IPS-11a (cell line): Measurements from ENCODE around the gene CORO6.

Experiments
- H3K4me3 ChIP-seq: one replicate; pipeline ENCODE4 v1.5.1; 2013; ENCODE audit warnings: low read depth, low read length, control low read depth

CORO6 gene

GRCh38 chr17:29578626-29579485 lies 43.9 kb downstream of the CORO6 start:
- H3K4me3 ChIP-seq: no peak overlapping the region

GRCh38 chr17:29577385-29578211 lies 45.1 kb downstream of the CORO6 start:
- no peak overlapping the region for H3K4me3 ChIP-seq

GRCh38 chr17:29577001-29577370 lies 45.7 kb downstream of the CORO6 start:
- H3K4me3 ChIP-seq: no peak overlapping the region

DNA sequence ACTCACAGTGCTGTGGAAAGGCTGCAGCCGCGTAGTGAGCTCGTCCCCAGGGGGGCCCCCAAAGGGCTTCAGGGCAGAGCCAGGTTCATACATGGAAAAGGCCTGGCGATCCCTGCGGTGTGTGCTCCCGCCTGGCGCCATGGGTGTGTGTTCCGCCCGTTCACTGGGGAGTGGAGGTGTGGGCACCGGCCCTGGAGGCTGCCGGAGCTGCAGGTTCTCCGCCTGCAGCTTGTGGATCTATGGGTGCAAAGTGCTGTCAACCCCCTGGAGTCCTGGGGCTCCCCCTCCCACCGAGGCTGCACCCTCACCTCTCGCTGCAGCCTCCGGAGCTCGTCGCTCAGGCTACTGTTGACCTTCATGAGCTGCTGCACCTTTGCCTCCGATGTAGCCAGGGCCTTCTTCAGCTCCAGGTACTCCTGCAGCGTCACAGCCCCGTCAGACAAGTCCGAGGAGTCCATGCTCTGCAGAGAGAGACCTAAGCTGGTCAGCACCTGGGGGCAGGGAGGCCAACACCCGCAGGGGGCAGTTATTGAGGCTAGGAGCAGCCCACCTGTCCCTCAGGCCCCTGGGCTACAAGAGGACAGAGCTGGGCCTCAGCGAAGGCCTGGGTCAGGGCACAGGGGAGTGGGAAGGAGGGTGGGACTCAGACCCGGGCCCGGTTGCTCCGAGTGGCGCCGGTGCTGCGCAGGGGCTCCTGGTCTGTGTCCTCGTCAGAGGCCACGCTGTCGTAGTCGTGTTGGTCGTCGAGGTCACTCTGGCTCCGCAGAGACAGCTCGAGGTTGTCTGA lies 46.3 kb downstream of the CORO6 start:
- H3K4me3 ChIP-seq: no peak overlapping the region

DNA sequence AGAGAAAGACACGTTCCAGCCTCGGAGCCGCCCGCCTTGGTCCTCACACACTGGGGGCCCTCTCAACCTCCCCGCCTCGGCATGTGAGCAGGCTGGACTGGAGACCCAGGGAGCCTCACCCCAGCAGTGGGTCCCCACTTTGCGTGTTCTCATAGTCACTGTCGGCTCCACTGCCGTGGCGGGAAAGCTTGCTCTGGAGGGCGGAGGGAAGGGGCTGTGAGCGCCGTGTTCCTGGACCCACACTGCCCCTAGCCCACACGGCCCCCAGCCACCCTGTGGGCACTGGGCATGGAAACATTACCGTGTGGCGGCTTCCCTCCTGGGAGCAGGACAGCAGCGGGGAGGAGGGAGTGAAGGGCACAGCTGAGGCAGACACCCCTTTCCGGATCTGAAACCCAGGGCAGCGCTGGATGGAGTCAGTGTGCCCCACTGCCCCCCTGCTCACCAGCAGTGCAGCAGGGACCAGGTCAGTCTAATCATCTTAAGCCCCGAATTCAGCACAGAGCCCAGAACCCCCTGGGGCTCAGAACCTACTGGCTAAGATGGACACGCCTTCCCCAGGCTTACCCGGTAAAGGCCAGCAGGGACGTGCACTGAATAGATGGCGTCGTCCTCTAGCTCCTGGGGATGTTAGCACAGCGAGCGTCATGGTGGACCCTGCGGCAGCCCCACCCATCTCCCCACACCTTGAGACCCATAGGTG lies 47.0 kb downstream of the CORO6 start:
- H3K4me3 ChIP-seq: no peak overlapping the region

DNA sequence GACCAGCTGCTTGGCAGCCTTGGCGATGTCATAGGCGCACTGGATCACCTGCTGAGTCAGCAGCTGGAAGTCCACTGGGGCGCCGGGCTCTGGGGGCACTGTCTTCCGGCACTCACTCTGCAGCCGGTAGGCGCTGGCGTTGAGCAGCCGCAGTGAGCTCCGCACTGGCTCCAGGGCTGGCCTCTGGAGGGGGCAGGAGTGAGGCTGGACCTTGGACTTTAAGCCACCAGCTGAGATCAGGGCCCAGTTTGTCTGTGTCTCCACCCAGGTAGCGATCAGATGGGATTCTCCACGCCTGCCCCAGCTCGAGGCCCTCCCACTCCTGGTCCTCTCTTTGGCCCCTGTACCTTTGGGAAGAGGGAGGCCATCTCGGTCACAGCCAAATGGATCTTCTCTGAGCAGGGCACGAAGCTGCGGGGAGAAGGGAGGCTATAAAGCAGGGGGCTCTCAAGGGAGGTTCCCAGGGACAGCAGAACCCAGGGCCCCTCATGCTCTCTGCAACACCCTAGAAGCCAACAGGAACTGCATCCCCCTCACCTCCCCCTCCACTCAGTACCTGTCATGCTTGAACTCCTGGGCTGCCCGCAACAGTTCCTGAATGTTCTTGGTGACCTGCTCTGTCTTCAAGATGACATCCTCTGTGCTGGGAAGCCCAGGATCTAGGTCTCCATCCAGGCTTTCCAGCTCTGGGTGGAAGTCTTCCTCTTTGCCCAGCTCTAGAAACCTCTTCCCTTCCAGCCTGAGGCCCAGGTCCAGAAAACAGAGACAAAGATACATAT lies 47.8 kb downstream of the CORO6 start:
- no peak overlapping the region for H3K4me3 ChIP-seq

GRCh38 chr17:29573871-29574731 lies 48.6 kb downstream of the CORO6 start:
- no peak overlapping the region for H3K4me3 ChIP-seq

GRCh38 chr17:29573558-29573869 lies 49.2 kb downstream of the CORO6 start:
- H3K4me3 ChIP-seq: no peak overlapping the region

DNA sequence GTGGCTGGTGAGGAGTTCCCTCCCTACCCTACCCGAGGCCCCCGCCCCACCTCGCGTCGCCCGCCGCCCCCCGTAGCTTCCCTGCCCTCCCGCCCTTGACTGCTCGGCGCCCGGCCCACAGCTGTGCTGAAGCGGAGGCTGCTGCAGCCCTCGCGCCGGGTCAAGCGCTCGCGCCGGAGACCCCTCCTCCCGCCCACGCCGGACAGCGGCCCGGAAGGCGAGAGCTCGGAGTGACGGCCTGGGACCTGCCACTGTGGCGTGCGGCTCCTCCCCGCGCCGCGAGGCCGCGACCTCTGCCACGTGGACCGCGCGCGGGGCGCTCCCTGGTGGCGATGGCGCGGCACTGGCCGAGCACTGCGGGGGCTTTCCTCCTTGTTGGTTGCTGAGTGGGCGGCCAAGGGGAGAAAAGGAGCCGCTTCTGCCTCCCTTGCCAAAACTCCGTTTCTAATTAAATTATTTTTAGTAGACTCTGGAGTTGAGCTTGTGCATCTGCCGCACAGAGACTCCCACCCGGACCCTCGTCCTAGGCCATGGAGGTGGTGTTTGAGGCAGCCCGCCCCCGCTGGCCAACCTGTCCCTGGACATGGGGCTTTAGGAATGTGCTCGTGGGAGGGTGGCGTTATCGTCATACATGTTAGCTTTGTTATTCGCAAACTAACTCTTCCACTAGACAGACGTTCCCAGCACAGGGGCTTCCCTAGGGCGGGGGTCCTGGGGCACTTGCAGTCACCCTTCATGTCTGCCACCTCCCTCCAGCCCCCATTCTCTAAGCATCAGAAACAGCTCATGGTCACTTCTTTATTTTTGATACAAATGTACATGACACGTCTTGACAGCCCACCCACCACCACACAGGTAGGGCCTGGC lies 49.8 kb downstream of the CORO6 start:
- H3K4me3 ChIP-seq: no peak overlapping the region

GRCh38 chr17:29571883-29572681 lies 50.6 kb downstream of the CORO6 start:
- no peak overlapping the region for H3K4me3 ChIP-seq

GRCh38 chr17:29571486-29571882 lies 51.2 kb downstream of the CORO6 start:
- H3K4me3 ChIP-seq: no peak overlapping the region

GRCh38 chr17:29570521-29570920 lies 52.2 kb downstream of the CORO6 start:
- H3K4me3 ChIP-seq: no peak overlapping the region

DNA sequence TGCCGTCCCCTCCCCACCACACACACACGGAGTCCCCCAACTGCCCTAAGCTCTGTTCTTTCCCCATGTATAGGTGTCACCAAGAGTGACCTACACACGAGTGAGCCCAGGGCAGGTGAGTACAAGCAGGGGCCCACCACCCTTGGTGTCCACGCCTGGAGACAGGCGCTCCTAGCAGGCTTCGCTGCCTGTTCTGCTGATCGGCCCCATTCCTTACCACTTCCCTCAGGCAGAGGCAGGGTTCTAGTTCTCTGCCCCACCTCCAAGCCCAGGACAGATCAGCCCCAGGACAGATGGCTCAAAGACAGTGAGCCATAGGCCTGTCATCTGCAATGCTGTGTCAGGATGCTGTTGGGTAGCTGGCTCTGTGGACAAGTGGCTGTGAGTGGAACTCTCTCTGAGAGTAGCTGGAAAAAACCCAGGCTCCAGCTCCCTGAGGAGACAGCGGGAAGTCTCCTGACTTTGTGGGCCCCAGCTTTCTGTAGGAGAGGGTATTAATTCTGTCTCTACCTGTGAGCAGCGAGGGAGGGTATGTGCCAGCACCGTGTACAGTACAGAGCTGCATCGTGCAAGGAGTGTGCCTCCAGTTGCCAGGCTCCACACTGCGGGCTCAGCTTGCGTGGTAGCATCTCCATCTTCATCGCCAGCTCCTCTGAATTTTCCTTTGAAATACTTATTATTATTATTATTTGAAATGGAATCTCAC lies 53.3 kb downstream of the CORO6 start:
- peak overlapping the region; percentile 72 for H3K4me3 ChIP-seq

- H3K4me3 ChIP-seq: peak within 1 kb of the TSS; percentile 72
Measured at GRCh38 chr17:29568331-29569244, 54.1 kb downstream of the CORO6 start, which contains the start of gene TP53I13. Gene TP53I13, plus strand, starts transcription at chr17:29568701. Its CDS starts 58 bp downstream, at chr17:29568759.

DNA sequence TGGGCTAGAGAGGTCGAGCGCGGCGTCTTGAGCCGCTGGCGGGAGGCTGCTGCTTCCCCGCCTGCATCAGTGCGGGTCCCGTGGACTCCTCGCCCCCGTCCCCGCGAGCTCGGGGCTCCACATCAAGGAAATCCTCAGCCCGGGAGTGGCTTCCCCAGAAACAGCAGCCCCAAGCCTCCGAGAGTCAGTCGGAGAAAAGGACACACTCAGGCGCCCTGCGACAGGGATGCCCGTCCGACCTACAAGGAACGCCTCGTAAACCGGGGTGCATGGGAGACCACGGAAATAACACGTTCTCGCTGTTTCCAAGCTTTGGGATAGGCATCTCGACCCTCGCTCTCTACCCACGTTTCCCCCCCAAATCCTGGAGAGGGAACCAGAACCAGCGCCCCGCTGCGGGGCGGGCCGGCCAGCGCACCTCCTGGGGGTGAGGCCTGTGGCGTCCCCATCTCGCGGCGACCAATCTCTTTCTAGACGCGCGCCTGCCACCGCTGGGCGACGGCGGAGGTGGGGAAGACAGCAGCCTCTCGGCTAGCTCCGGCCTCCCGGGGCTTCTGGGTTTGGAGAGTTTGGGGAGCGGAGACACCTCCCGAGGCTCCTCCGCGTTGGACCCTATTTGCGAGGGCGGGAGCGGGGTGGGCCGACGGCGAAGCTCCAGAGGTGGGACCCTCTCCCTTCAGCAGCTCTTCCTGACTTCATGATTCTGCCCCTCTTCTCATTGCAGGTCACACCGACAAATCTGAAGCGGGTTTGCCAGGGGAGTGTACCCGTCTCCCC lies 55.0 kb downstream of the CORO6 start:
- H3K4me3 ChIP-seq: peak overlapping the region; percentile 54
